HCEC 1CT (cell line): ENCODE measurements around the gene UPK1A.

Experiments used
- DNase-seq: peaks from one replicate; pipeline ENCODE4 v3.0.0-alpha.2; 2017

Gene UPK1A

DNA sequence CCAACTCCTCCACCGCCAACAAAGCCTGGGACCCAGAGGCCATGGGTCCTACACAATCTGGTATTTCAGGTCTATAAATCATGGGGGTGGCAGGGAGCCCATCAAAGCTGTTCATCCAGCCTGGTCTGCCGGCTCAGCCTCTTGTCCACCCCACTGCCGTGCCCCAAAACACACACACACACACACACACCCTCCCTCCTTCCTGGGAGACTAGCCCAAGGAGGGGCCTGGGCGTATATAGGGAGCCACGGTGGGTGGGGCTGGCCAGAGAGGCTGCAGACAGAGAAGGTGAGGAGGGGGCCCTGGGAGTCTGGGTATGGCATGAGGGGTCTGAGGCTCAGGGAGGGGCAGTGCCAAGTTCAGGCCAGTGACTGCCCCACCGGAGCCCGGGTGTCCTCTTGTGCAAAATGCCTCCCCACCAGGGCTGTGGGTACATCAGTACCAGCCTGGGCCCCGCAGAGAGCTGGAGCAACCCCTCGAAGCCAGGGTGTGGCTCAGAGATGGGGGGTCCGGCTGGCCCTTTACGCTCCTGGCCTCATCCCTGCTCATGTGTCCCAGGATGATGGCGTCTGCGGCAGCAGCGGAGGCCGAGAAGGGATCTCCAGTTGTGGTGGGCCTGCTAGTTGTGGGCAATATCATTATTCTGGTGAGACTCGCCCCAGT lies at the start of gene UPK1A:
Gene UPK1A (plus strand): TSS at position 267 of the 663 bp plus-strand sequence. CDS start 296 bp downstream, at position 563.
- no peak for DNase-seq

DNA sequence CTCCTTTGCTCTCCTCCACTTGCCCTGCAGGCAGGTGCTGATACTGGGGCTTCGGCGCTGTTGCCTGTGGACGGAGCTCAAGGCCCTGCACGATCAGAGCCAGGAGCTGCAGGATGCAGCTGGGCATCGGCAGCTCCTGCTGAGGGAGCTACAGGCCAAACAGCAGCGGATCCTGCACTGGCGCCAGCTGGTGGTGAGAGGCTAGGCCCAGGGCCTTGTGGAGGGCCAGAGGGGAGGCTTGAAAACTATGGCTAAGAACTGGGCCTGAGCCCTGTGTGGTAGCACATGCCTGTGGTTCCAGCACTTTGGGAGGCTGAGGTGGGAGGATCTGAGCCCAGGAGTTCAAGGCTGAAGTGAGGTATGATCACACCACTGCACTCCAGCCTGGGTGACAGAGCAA lies 47.5 kb upstream of the UPK1A start:
- no peak for DNase-seq

DNA sequence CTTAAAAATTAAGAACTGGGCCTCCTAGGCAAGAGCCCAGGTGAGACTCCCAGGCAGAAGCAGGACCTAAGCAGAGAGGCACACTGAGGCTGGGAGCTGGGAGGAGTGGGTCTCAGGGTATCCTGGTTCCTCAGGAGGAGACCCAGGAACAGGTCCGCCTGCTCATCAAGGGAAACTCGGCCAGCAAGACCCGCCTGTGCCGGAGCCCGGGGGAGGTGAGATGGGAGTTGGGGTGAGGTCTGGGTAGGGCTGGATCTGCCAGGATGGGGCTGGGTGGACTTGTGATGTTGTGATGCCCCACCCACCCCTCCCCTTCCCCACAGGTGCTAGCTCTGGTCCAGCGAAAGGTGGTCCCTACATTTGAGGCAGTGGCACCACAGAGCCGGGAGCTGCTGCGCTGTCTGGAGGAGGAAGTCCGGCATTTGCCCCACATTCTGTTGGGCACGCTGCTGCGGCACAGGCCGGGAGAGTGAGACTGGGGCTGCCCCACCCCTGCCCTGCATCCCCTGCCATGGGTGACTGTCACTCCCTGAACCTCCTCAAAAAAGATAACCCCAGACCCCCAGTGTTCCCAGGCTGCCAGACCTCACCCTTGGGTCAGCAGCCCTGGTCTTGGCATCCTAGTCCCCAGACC lies 46.9 kb upstream of the UPK1A start:
- DNase-seq = no peak

- DNase-seq = no peak
Measured at GRCh38 chr19:35620001-35620400, 46.3 kb upstream of the UPK1A start.

GRCh38 chr19:35621708-35622107 lies 44.6 kb upstream of the UPK1A start:
- DNase-seq = no peak

DNA sequence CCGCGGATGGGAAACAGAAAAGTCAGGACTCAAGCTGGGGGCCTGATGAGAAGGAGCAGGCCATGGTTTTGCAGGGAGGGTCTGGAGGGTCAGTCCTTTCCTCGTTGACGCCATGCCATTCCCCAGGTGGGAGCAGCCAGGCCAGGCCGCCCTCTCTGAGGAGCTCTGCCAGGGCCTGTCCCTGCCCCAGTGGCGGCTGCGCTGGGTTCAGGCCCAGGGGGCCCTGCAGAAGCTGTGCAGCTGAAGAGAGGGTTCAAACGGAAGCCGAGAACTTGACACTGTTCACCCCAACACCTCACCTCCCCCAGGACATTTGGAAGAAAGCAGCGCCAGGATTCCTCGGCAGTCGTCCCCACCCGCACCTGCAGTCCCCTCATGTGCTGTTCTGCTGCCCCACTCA lies 43.6 kb upstream of the UPK1A start:
- no peak for DNase-seq

GRCh38 chr19:35623327-35624010 lies 42.8 kb upstream of the UPK1A start:
- no peak for DNase-seq

- no peak for DNase-seq
Measured at GRCh38 chr19:35628264-35628564, 38.1 kb upstream of the UPK1A start.

DNA sequence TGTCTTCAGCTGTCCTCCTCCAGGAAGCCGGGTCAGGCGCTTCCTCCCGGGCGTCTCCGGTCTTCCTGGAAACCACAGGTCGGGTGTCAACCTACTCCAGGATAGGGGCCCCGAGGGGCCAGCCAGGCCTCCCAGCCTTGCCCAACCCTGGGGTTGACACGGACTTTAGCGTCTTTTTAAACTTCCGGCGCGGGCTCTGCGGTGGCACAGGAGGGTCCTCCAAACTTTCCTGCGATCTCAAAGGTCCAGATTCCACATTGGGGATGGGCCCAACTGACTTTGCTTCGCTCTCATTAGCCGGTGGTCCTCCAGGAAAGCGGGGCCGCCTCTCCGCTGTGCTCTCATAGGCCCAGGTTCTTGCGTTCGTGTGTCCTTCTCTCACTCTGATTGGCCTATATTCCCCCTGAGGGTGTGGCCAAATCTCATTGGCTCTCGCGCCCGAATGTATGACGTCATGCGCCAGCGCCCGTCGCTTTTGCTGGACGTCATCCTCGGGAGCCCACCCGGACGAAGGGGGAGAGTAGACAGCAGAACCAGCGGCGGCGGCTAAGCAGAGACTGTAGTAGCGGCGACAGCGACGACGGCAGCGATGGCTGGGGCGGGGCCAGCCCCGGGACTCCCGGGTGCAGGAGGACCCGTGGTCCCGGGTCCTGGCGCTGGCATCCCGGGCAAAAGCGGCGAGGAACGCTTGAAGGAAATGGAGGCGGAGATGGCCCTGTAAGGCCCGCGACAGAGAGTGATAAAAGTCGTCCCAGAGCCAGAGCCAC lies 37.6 kb upstream of the UPK1A start, which contains the start of gene RBM42:
Gene RBM42 (plus strand): TSS at position 472 of the 767 bp plus-strand sequence. CDS start 118 bp downstream, at position 590.
- DNase-seq = peak; percentile 99

DNA sequence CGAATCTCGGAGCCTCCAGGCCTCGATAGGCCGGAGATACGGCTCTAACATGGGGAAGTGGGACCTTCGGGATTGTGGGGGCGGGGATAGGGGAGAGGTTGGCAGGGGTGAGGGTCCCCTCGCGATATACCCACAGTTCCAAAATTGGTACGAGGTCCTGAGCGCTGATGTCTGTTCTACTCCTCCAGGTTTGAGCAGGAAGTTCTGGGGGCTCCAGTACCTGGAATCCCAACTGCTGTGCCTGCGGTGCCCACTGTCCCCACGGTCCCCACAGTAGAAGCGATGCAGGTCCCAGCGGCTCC lies 37.0 kb upstream of the UPK1A start:
- DNase-seq = no peak

DNA sequence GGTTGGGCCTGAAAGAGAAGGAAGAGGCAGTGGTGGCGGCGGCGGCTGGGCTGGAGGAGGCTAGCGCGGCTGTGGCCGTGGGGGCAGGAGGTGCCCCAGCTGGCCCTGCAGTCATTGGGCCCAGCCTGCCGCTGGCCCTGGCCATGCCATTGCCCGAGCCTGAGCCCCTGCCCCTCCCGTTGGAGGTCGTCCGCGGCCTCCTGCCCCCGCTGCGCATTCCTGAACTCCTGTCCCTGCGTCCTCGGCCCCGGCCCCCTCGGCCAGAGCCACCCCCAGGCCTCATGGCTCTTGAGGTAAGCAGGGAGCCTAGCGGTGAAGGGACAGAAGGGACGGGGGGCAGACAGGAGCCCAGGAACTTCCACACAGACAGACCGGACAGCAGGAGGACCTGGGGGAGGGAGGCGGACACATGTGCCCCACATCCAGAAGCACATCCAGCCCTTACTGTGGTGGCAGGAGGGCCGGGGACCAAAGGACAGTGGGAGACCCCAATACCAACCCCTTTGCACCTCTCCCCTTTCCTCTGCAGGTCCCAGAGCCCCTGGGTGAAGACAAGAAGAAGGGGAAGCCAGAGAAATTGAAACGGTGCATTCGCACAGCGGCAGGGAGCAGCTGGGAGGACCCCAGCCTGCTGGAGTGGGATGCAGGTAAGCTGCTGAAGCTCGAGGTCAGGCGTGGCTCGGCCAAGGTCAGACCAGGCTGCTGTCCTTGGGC lies 32.4 kb upstream of the UPK1A start:
- no peak for DNase-seq

GRCh38 chr19:35636651-35637050 lies 29.7 kb upstream of the UPK1A start:
- no peak for DNase-seq

GRCh38 chr19:35637165-35637564 lies 29.2 kb upstream of the UPK1A start:
- DNase-seq = no peak

GRCh38 chr19:35639321-35639639 lies 27.0 kb upstream of the UPK1A start:
- no peak for DNase-seq

DNA sequence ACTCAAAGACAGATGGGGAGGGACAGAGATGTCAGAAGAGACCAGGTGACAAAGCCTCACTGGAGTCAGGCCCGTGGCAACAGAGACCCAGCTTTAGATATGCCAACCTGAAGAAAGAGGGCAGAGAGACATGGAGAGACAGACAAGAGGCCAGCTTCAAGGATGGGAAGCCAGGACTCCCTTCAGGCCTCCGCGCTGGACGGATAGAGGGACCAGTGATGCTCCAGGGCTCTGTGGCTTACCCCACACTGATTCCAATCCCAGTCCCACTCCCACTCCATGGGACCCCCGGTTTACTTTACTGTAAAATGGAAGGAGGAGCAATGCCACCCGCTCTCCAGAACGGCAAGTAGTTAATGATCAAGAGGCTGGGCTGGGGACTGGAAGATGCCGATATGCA lies 26.5 kb upstream of the UPK1A start:
- DNase-seq = no peak

- peak; percentile 28 for DNase-seq
Measured at GRCh38 chr19:35641515-35642151, 24.7 kb upstream of the UPK1A start, which contains the start of gene ETV2. TSS of gene ETV2 (plus strand) at chr19:35641745. CDS start at chr19:35642461, 716 bp downstream.

GRCh38 chr19:35642312-35642711 lies 24.0 kb upstream of the UPK1A start:
- DNase-seq = no peak

GRCh38 chr19:35642798-35643254 lies 23.5 kb upstream of the UPK1A start:
- no peak for DNase-seq

GRCh38 chr19:35643255-35644205 lies 22.8 kb upstream of the UPK1A start:
- DNase-seq = peak; percentile 79

GRCh38 chr19:35644206-35644986 lies 21.9 kb upstream of the UPK1A start:
- DNase-seq = peak; percentile 91
